ENCODE measurements around the gene IFT80. TPM values are rescaled to one million over a fixed set of nuclear protein-coding genes. Genes with fewer than 3 reads are reported as not detected.
"Not testable (repeated sequence)": the region's sequence is repeated elsewhere in the genome, so short reads cannot be mapped to it uniquely, and the experiment has no call there.

IFT80 gene
- polyA plus RNA-seq, 5 donors: 49.4 to 103 (median 92.5) TPM

DNA sequence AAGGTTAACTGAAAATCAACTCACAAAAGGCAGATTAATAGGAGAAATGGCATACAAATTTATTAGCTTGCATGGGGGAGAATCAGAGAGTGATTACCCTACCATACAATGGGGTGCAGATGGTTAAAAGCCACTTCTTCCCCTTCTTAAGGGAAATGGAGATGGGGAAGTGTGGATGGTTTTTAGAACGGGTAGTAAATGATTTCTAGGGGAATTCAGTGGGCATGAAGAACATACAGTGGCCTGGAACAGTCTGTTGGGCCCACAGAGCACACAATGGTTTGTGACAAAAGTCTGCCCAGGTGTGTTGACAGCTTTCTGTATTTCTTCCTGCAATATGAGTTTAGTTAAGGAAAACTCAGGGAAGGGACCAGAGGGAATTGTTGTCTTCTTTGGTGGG is 112.8 kb downstream of the IFT80 start:
- no peak for DNase-seq

DNA sequence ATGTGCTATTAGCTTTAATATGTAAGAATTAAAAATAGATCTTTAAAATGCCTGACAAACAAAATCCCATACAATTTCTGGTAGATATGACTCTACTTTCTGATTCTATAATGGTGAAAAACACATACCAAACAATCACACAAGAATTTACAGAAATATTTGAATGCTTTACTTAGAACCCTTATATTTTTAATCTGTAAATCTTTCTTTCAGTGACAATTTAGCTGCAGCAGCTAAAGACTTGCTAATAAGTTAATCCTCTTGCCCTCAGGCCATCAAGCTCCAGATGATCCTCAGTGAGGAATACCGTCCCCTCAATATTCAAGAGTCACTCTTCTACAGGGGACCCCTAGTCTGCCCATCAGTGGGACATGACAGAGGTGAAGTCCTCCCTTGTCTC is 118.2 kb downstream of the IFT80 start:
- DNase-seq: no peak

DNA sequence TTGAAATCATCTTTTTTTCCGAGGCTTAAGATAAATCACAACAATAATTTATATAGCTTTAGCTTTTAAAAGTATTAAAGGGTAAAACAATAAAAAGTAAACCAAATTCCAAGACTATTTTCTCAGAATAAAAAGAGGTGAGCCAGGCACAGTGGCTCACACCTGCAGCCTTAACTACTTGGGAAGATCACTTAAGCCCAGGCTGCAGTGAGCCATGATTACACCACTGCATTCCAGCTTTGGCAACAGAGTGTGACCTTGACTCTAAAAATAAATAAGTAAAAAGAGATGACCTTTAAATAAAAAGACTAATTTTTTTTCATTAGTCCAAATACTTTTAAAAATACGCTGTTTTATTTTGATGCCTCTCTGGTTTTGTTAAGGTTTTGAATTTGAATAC is 119.4 kb downstream of the IFT80 start:
- no peak for DNase-seq

DNA sequence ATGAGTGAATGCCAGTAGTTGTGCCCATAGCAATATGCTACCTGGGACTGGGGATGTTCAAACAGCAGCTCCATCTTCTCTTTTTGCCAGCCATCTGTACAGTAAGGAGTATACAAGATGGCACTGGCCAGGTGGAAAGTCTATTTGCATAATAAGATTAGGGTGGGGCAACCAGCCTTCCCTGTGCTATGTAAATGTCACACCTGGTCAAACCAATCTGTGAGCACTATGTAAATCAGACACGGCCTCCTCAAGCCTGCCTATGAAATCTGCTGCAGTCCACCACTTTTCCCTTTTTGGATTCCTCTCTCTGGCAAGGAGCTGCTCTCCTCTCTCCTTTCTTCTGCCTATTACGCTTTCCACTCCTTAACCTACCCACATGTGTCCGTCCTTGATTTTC is 120.8 kb downstream of the IFT80 start:
- DNase-seq: no peak

DNA sequence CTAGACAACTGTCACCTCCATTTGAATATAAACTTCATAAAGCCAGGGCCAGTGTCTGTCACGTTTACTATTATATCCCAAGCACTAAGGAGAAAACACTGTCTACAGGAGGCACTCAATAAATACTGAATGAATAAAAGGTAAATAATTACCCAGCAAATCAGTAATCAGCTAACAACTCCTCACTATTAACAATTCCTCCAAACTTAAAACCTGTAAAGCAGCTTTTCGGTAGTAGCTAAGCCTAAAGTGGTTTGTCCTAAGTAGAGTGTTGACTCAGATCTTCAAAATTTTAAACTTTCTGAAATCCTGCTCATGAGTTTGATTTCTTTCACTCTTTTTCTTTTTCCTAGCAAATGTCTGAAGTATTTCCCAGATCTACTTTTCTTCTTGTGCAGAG is 133.9 kb downstream of the IFT80 start:
- DNase-seq: peak; percentile 9 to 10

DNA sequence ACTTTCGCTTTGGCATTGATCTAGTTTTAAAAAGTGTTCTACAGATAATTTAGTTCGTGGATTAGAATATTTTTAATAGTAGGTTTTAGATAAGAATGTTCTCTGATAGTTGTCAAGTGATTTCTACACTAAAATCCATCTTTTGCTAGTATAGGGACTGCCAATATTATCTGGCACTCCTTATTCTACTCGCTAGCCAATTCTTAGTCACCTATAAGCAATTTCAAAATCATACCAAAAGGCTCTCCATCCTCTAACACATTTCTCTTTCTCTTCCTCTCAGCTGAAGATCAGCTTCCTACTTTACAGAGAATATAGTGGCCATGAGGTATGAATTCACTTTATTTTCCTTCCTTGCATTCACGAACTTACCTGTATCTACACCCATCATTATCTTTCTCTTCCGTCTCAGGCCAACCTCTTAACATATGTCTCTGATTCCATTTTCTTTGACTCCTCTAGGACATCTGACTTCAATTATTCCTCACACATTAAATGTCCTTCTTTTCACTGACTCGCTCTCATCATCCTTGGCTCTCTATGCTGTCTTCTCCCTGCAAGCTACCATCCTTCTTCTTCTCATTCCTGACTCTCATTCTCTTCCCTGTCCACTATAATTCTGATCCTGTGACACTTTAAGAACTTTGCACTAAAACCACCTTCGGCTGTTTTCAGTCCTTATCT is 138.3 kb downstream of the IFT80 start:
- no peak for DNase-seq

DNA sequence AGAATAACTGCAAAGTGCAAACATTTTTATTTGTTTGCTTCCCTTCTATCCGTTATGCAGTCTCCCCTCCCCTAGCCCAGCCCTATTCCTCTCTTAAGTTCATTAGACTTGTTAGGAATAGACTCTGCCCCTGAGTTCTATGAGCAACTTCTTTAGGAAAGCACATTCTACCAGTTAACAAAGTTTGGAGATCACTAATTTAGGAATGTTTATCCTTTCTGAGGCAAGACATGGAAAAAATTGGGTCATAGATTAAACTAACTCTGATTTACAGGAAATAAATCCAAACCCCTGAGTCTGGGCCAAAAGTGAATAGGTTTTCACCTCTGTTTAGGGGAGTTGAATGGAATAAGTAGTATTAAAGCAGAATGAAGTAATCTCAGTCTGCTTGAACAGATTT is 139.4 kb downstream of the IFT80 start:
- no peak for DNase-seq

DNA sequence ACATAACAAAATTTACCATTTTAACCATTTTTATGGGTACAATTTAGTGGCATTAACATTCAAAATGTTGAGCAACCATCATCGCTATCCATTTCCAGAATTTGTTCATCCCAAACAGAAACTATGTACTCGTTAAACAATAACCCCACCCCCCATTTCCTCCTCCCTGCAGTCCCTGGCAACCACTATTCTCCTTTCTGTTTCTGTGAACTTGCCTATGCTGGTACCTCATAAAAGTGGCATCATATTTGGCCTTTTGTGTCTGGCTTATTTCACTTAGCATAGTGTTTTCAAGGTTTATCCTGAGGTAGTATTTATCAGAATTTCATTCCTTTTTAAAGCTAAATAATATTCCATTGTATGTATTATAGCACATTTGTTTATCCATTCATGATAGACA is 141.4 kb downstream of the IFT80 start:
- DNase-seq: no peak

DNA sequence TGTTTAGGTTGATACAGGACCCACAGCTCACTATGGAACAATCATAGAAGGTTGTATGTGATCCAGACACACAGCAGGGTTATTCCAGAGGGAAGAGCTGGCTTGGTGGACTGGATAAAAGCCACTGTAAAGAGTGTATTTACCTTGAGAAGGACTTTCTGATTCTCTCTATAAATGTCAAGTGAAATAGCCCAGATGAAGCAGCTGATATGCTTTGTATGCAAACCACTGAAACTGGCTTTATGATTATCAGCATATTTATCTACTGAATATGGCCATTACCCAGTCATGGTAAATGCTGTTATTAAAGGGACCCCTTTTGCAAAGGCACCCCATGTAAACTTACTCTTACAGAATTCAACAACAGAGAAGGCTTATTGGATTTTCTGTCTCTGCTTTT is 145.7 kb downstream of the IFT80 start:
- no peak for DNase-seq

DNA sequence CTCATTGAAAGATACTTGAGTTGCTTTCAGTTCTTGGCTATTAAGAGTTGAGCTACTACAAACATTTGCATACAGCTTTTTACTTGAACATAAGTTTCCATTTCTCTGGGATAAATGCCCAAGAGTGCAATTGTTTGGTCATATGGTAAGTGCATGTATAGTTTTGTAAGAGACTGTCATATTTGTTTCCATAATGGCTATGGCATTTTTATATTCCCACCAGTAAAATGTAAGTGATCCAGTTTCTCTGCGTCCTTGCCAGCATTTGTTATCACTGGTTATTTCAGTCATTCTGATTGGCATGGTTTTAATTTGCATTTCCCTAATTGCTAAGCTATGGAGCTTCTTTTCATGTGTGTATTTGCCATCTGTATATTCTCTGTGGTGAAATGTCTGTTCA is 151.3 kb downstream of the IFT80 start:
- no peak for DNase-seq

DNA sequence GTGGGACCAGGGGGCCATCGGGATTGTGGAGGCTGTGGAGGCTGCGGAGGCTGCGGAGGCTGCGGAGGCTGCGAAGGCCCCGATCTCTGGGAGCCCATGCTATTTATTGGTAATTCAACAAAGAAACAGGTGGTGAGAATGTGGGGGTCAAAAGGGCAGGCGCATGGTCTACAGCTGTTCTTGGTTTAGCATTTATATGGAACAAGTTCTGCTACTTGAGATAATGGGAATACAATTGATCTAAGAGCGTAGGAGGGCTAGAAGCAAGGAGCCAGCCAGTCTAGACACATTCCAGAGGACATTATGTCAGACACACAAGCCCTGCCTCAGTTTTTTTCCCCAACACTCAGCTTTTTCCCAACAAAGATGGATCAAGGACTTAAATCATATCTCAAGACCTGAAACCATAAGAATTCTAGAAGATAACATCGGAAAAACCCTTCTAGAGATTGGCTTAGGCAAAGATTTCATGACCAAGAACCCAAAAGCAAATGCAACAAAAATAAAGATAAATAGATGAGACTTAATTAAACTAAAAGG is 153.7 kb downstream of the IFT80 start:
- no peak for DNase-seq

DNA sequence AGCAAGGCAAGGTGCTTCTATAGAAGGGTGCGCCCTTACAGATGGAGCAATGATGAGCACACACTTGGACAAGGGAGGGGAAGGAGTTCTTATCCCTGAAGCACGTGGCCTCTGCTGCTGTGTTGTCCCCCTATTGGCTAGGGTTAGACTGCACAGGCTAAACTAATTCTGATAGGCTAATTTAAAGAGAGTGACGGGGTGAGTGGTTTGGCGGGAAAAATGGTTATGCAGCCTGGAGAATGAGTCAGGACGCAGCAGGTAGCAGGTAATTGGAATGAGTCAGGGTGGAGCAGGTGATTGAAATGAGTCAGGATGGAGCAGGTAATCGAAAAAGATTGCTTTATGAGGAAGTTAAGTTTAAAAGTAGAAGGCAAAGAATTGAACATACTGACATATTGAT is 158.3 kb downstream of the IFT80 start:
- DNase-seq: not testable (repeated sequence)

DNA sequence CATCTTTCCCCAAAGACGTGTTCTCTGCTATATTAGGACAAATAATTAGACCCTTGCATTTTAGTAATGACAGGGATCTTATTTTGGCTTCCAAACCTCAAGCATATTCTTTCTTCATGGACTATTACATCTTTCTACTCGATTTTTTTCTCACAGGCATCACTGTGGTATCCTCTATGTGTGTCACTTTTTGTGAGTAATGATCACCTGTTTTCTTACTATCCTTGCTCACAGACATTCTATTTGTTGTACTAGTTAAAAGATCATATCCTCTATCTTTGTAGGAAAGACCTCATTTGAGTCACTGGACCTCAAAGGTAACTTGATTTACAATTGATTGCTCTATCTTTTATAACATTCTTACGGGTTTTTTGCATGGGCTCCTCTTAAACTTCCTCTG is 167.0 kb downstream of the IFT80 start:
- no peak for DNase-seq

DNA sequence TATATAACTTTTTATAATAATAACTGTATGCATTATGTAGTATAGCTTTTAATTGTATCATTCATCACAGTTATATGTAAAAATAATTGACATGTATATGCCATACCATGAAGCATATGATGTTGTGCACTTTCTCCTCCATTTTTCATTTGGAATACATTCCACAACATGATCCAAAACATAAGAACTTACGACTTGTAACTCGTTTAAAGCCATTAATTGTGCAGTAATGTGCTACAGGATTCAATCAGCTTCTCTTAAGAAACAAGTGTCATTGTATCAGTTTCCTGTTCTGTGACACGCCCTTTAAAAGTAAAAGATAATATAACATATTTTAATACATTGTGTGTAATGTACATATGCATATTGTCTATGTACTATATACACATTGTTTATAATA is 171.6 kb downstream of the IFT80 start:
- no peak for DNase-seq

DNA sequence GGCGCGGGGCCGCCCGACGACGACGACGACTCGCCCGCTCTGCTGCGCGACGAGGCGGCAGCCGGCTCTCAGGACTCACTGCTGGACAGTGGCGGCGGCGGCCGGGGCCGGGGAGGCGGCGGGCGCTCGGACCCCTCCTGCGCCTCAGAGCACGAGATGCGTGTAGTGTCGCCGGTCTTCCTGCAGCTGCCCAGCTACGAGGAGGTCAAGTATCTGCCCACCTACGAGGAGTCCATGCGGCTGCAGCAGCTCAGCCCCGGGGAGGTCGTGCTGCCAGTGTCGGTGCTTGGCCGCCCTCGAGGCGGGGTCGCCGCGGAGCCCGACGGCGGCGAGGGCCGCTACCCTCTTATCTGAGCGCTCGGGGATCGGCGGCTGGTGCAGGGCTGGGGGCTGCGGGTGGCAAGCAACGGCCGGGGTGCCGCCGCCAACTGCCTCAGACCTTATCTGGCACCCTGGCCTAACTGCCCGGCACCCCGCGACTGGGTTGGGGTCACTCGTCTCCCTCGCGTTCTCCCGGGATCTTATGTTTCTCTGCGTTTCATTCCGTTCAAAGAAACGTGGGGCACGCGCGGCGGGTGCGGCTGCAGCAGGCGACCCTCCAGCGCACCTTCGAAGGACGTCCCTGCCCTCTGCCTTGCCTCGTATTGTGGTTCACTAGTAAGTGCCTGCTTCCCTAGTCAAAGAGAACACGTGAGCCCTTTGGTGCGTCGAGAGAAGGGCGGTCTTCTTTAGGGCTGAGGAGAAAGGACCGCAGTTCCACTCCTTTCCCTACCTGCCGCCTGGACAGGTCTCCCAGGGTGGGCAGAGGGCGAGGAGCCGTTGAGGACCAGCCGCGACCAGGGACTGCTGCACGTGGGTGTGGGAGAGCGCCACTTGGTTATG is 172.8 kb downstream of the IFT80 start:
- peak; percentile 13 to 21 for DNase-seq

DNA sequence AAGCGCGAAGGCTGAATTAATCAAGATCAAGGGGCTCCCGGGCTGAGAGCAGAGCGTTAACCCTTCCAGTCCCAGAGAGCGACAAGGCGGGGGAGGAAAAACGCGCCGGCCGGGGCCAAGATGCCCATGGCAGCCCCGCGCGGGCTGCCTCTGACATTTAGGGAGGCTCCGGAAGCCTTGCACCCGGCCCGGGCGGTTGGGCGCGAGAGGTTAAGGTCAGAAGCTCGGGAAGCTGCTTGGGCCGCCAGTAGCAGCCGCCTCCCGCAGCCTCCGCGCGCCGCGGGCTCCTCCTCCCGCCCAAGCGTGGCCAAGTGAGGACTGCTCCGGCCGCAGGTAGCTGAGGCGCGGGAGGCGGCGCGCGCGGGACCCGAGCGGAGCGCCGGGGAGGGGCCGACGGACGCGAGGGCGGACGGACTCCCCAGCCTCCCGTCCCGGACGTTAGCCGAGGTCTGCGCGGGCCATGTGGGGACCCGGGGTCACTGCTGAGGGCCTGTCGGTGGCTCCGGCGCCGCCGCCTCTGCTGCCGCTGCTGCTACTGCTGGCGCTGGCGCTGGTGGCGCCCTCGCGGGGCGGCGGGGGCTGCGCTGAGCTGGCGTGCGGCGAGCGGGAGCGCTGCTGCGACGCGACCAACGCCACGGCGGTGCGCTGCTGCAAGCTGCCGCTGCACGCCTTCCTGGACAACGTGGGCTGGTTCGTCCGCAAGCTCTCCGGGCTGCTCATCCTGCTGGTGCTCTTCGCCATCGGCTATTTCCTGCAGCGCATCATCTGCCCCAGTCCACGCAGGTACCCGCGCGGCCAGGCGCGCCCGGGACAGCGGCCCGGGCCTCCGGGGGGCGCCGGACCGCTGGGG is 173.6 kb downstream of the IFT80 start, which contains the start of gene C3orf80:
Gene C3orf80 (plus strand): TSS at position 247 of the 850 bp plus-strand sequence. CDS start 214 bp downstream, at position 461.
- DNase-seq: peak; percentile 44 to 47

DNA sequence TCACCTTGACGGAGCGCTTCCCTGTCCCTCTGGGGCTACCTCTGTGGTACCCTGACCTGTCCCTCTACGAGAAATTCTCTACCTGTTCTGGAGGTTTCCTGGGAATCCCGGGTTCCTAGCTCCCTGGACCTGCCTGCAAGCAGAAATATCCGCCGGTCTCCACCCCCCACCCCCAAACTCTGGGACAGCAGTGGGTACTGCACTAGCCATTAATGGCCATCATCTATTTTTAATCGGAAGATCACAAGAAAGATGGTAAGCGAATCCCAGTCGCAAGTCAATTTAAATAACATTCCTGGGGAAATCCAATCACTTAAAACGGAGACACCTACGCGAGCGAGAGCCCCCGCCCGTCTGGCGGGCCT is 174.2 kb downstream of the IFT80 start:
- no peak for DNase-seq

DNA sequence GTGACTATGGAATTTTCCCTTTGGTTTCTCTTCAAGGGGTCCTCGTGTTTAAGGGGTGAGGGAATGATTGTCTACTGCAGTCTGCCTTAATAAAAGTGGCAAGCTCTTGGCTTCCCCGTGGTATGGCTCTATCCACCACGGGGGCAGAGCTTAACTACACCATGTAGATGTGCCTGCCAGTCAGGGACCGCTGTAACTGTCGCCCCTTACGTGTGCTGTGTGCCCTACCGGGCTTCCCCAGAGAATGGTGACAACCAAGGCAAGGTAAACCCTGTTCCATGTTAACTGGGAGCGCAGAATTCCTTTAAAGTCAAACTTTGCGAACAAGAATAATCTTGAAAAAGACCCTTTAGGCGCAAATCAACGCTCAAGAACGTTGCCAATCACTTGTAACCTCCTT is 174.8 kb downstream of the IFT80 start:
- DNase-seq: peak in 1 of 2 donors; percentile 0

DNA sequence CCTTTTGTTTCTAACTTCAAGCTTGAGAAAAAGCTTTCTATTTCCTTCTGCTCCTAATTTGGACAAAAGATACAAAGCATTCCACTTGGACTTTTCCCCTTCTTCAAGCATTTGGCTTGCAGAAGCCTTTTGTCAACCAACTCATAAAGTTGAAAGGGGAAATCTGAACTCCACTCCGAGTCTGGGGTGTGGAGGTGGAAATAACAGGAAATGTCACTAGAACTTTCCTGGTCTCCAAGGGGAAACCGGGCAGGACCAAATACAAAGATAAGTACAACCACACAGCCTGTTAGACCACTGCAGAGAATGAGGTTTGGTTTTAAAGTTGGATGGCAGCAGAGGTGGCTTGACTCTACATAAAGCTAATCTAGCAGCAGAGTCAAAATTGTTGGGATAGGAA is 178.0 kb downstream of the IFT80 start:
- no peak for DNase-seq

DNA sequence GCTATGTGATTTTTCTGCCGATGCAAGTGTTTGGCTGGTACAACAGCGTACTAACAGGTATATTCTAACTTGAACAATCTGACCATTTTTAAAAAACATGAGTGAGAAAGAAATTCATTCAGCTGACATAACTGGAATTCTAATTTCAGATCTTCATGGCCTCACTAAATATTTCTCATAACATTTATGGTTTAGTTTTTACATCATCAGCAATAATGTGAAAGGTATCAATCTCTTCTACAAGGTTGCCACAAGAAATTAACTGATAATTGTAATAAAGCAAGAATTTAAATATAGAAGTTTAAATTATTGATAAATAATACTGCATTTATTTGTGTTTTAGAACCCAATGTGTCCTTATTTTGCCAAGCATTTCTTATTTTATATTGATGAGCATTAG is 179.0 kb downstream of the IFT80 start:
- no peak for DNase-seq

DNA sequence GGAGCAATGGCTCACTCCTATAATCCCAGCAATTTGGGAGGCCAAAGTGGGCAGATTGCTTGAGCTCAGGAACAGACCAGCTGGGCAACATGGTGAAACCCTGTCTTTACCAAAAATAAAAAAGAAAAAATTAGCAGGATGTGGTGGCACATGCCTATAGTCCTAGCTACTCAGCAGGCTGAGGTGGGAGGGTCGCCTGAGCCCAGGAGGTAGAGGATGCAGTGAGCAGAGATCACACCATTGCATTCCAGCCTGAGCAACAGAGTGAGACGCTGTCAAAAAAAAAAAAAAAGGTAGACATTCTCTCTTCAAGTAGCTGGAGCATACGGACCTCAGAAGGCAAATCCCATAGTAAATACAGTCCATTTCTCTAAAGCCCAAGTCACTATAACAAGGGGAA is 180.9 kb downstream of the IFT80 start:
- no peak for DNase-seq

DNA sequence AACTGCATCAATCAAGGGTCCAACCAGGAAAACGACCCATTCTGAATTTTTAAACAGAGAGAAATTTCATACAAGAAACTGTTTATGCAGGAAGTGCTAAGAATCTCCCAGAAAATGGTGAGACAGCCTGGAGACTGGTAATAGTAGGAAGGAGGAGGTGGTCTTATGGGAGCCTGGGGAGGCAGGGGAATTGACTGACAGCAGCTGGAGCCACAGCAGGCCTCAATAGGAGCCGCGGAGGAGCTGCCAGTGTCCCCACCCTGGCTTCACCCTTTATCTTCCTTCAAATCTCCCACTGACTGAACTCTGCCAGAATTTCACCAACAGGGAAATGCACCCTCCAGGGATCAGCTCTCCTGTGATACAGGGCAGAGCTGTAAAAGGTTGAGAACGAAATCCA is 181.3 kb downstream of the IFT80 start:
- no peak for DNase-seq

Measured in right lung (tissue), 5 donors.